ENCODE measurements around the gene SLC24A3. TPM values are rescaled to one million over a fixed set of nuclear protein-coding genes. Genes with fewer than 3 reads are reported as not detected.

The SLC24A3 gene
- total and polyA plus RNA-seq, 11 donors = 0.26 to 3.9 (median 0.77) TPM

GRCh38 chr20:19701429-19701828, 489.0 kb downstream of the SLC24A3 start:
- 73 to 79% (median 75%) methylated on average over 3 of the region's 3 CpGs for WGBS, 4 donors

GRCh38 chr20:19706463-19706862, 494.0 kb downstream of the SLC24A3 start:
- DNase-seq (no peak), ATAC-seq (peak in 2 of 4 donors; percentile 39 to 61)
- H3K36me3 ChIP-seq = no peaks in the 10 kb centered on the region
- peaks cover 0 to 16% (median 4%) of the 10 kb centered on the region in 12 donors for H3K9me3 ChIP-seq
- TF ChIP-seq, protein P1, sequence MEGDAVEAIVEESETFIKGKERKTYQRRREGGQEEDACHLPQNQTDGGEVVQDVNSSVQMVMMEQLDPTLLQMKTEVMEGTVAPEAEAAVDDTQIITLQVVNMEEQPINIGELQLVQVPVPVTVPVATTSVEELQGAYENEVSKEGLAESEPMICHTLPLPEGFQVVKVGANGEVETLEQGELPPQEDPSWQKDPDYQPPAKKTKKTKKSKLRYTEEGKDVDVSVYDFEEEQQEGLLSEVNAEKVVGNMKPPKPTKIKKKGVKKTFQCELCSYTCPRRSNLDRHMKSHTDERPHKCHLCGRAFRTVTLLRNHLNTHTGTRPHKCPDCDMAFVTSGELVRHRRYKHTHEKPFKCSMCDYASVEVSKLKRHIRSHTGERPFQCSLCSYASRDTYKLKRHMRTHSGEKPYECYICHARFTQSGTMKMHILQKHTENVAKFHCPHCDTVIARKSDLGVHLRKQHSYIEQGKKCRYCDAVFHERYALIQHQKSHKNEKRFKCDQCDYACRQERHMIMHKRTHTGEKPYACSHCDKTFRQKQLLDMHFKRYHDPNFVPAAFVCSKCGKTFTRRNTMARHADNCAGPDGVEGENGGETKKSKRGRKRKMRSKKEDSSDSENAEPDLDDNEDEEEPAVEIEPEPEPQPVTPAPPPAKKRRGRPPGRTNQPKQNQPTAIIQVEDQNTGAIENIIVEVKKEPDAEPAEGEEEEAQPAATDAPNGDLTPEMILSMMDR (IDR thresholded peaks at IDR 0.05) = no peak
- no peak for TF ChIP-seq POLR2A (IDR thresholded peaks at IDR 0.05)
- no peak overlapping the region for H3K27ac ChIP-seq
- WGBS, 4 donors = 84 to 88% (median 86%) methylated on average over 4 of the region's 4 CpGs
- peaks cover 0 to 8% (median 0%) of the 10 kb centered on the region in 12 donors for H3K4me1 ChIP-seq
- no peaks in the 10 kb centered on the region for H3K27me3 ChIP-seq
- H3K4me3 ChIP-seq = no peak overlapping the region
- intact Hi-C loops (cut with DNase I) = no loop called here

More at GRCh38 chr20:19701429-19701828, 489.0 kb downstream of the SLC24A3 start:
- Histone ChIP-seq H3K9me3 (peaks cover 0 to 16% (median 4%) of the 10 kb centered on the region in 12 donors), H3K4me1 (peaks cover 0 to 6% (median 0%) of the 10 kb centered on the region in 12 donors), H3K27ac (no peak overlapping the region), H3K27me3 (no peaks in the 10 kb centered on the region), H3K36me3 (no peaks in the 10 kb centered on the region), H3K4me3 (no peak overlapping the region)
- ATAC-seq (no peak), DNase-seq (no peak)
- TF ChIP-seq, protein P1 (IDR thresholded peaks at IDR 0.05) = no peak
- no peak for TF ChIP-seq POLR2A (IDR thresholded peaks at IDR 0.05)
- intact Hi-C loops (cut with DNase I) = no loop called here

DNA sequence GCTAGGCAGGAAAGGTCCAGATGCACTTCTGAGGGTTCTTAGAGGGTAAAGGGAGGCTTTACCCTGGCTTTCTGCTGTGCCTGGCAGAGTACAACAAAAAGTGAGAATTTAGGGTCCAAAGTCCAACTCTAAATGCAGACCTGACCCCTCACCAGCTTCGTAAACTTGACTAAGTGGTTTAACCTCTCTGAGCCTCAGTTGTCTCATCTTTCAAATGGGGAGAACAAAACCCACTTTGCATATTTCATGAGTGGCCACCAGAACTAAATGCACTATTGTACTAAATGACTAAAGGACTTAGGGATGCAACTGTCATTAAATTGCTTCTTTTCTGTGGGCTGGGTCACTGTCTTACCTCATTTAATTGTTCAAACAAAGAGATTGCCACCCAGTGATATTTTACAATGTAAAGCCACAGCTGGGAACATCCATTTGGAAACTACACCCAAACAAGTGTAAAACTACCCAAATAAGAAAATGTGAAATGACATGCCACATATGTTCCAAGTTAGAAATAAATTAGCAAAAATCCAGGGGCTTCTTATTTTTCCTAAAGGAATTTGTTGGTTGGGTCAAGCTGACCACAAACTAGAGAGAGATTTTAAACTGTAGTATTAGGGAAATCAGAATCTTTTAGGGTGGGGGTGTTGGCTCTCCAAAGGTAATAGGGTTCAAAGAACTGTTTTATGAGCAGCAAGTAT, 497.3 kb downstream of the SLC24A3 start:
- ATAC-seq = no peak
- Histone ChIP-seq H3K27me3 (no peaks in the 10 kb centered on the region), H3K36me3 (no peaks in the 10 kb centered on the region), H3K4me3 (no peak overlapping the region), H3K4me1 (peaks cover 0 to 8% (median 0%) of the 10 kb centered on the region in 12 donors), H3K9me3 (no peaks in the 10 kb centered on the region), H3K27ac (no peak overlapping the region)
- no peak for DNase-seq
- intact Hi-C loops (cut with DNase I) = no loop called here
- 93 to 100% (median 98%) methylated on average over 1 of the region's 1 CpG for WGBS, 4 donors
- no peak for TF ChIP-seq POLR2A (IDR thresholded peaks at IDR 0.05)
- TF ChIP-seq, protein P1 (IDR thresholded peaks at IDR 0.05) = no peak

DNA sequence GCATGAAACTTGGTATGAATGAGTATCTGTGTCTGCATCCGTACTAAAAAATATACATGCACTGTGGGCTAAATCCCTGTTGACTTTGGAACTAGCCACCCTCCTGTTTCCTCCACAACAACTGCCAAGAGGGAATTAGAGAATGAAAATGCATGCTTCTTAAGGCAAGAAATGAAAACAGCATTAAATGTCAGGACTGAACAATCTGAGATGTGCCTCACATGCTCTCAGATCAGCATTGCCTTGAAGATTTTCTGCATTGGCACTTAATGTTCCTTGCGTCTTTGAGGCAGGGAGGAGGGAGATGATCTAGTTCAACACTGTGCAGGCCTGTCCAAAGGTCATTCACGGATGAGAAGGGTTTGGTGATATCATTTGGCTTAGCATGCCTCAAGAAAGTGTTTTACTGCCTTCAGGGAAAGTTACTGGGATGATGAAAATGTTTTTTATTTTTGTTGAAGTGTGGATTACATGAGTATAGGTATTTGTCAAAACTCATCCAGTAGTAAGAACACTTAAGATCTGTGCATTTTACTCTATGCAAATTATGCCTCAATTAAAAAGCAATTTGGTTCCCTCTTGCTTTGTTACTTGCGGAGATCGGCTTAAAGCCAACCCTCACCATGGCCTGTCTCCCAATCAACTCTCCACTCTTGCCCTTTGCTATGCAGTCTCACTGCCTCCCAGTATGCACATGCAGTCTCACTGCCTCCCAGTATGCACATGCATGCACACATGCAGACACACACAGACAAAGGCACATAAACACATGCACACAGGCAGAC, 498.1 kb downstream of the SLC24A3 start:
- Histone ChIP-seq H3K27me3 (no peaks in the 10 kb centered on the region), H3K4me1 (peaks cover 0 to 8% (median 0%) of the 10 kb centered on the region in 12 donors), H3K4me3 (no peak overlapping the region), H3K36me3 (no peaks in the 10 kb centered on the region), H3K27ac (no peak overlapping the region), H3K9me3 (no peaks in the 10 kb centered on the region)
- TF ChIP-seq, protein P1 (IDR thresholded peaks at IDR 0.05) = no peak
- TF ChIP-seq POLR2A (IDR thresholded peaks at IDR 0.05) = no peak
- intact Hi-C loops (cut with DNase I) = no loop called here
- no peak for DNase-seq
- ATAC-seq = no peak
- 63 to 73% (median 68%) methylated on average over 5 of the region's 5 CpGs for WGBS, 4 donors

Data from heart left ventricle (tissue), 16 donors.